Measurements from ENCODE around the gene NCAM2.

NCAM2 gene

DNA sequence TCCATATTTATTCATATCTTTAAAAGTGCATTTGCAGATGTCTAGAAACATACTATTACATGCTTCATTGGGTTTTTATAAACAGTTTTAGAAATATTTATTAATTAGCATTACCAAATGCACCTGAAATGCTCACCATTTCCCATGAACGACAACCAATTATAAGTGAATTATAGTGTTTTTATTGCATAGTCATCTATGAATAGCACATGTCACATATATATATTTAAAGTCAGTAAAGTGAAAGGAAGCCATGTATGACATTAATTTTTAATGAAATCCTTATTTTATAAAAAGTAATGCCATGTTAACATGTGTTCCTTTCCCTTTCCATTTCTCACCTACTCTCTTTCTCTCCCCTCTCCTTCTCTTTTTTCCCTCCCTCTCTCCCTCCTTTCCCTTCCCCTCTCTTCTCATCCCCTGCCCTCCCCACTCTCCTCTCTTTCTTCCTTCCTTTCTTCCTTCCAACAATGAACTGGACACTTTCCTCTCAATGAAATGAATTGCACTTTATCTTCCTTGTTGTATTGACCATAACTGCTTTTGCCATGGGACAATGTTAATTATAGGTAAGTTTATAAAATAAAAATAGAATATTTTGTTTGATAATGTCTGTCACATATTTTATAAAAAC is 179.3 kb downstream of the NCAM2 start:
- TF ChIP-seq, protein P1, sequence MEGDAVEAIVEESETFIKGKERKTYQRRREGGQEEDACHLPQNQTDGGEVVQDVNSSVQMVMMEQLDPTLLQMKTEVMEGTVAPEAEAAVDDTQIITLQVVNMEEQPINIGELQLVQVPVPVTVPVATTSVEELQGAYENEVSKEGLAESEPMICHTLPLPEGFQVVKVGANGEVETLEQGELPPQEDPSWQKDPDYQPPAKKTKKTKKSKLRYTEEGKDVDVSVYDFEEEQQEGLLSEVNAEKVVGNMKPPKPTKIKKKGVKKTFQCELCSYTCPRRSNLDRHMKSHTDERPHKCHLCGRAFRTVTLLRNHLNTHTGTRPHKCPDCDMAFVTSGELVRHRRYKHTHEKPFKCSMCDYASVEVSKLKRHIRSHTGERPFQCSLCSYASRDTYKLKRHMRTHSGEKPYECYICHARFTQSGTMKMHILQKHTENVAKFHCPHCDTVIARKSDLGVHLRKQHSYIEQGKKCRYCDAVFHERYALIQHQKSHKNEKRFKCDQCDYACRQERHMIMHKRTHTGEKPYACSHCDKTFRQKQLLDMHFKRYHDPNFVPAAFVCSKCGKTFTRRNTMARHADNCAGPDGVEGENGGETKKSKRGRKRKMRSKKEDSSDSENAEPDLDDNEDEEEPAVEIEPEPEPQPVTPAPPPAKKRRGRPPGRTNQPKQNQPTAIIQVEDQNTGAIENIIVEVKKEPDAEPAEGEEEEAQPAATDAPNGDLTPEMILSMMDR (IDR thresholded peaks at IDR 0.05; ENCODE audit: borderline replicate concordance, insufficient read depth, low read depth, low read length): no peak
- H3K4me3 ChIP-seq (ENCODE audit: low read depth, low read length): no peak overlapping the region

- TF ChIP-seq, protein P1 (IDR thresholded peaks at IDR 0.05; ENCODE audit: borderline replicate concordance, insufficient read depth, low read depth, low read length): no peak
- no peak overlapping the region for H3K4me3 ChIP-seq (ENCODE audit: low read depth, low read length)
Observed at GRCh38 chr21:21179619-21180298, 181.6 kb downstream of the NCAM2 start.

DNA sequence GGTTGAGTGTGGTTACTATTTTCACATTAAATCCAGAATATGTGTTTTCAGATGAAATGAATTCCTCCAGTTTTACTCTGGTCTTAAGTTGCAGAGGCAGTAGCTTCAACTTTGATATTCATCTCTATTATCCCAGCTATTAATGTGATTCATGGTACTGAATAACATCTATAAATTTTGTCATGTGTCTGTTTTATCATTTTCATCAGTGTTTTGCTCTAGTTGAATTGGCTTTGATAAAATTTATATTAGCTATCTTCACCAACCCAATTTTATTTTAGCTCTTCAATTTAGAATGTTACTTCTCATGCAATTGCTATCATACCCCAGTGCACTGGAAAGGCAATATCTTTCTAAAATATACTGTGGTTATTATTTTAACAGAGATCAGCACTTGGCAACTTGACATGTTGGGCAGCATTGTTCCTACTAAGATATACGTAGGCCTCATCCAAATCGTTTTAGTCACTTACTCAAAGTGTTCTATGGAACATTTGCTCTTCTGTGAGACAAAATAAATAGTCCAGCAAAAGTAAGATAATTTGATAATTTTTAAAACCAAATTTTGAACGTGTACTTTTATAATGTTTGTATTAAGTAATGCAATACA is 184.3 kb downstream of the NCAM2 start:
- TF ChIP-seq, protein P1 (IDR thresholded peaks at IDR 0.05; ENCODE audit: borderline replicate concordance, insufficient read depth, low read depth, low read length): no peak
- no peak overlapping the region for H3K4me3 ChIP-seq (ENCODE audit: low read depth, low read length)

DNA sequence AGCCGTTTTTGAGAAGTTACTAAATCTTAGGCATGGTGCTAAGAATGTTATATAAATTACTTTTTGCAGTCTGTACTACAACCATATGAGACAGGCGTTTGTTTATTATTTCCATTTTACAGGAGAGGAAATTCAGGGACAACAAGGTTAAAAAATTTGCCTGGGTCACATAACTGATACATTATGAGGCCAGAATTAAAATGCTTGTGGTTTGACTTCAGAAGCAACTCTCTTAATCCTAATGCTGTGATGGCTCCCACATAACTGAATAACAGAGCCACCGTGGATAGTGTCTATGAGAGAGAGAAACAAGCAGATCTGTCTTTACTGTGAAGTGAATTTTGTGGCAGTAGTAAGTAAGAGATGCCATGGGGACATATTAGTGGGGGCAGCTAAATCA is 184.9 kb downstream of the NCAM2 start:
- TF ChIP-seq, protein P1 (IDR thresholded peaks at IDR 0.05; ENCODE audit: borderline replicate concordance, insufficient read depth, low read depth, low read length): no peak
- no peak overlapping the region for H3K4me3 ChIP-seq (ENCODE audit: low read depth, low read length)

DNA sequence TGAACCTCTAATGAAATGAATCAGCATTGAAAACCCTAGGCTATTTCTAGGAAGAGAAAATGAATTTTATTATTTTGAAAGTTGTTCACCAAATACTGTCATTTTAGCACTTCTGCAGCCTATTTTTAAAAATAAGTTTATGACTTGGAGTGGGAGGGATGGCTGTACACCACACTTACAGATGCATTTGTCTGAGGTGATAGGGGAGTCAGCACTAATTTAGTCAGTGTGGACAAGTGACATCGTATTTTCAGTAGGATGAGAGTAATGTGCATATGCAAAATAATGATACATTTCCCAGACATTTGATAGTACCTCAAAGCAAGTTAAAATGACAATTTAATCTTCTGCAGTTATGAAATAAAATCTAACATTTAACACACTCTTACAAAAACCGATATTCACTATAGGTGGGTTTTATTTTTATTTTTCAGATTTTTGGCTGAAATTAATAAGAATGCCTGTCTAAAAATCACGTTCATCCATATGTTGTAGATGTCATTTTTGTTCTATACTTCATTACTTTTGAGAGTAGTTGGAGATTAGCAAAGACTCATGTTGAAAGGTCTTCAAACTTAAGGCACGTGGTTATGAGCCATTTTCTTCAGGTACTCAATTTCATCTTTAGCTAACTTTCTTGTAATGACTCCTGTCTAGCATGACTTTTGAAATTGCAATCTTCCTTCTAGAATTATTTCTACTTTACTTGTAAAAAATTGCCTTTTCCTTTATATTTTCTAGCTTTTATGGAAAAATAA is 186.7 kb downstream of the NCAM2 start:
- TF ChIP-seq, protein P1 (IDR thresholded peaks at IDR 0.05; ENCODE audit: borderline replicate concordance, insufficient read depth, low read depth, low read length): no peak
- no peak overlapping the region for H3K4me3 ChIP-seq (ENCODE audit: low read depth, low read length)

- TF ChIP-seq, protein P1 (IDR thresholded peaks at IDR 0.05; ENCODE audit: borderline replicate concordance, insufficient read depth, low read depth, low read length): no peak
- no peak overlapping the region for H3K4me3 ChIP-seq (ENCODE audit: low read depth, low read length)
Observed at GRCh38 chr21:21187579-21187978, 189.4 kb downstream of the NCAM2 start.
